Stimulated activated effector memory CD8-positive, alpha-beta T cell treated with anti-CD3 and anti-CD28 coated beads, Interleukin-12 subunit alpha, Interleukin-12 subunit beta, amount 100 ng/mL, for 72 hours (primary cell): ENCODE data around the gene LDAH.

Experiments
- ATAC-seq: fragments of 150-1000 bp; cut with Tn5 transposase; 2 replicates; pipeline ENCODE4 v1.10.0; 2021
- DNase-seq, 2 donors: peaks; one replicate each; pipeline ENCODE4 v3.0.0; 2021 to 2022; ENCODE audit warnings: low spot score in 2 of 2
- H3K27ac Mint-ChIP-seq: one replicate; pipeline ENCODE4 v1.8.0; 2022; ENCODE audit warnings: mild to moderate bottlenecking, mixed read lengths
- H3K36me3 Mint-ChIP-seq: one replicate; pipeline ENCODE4 v1.8.0; 2022; ENCODE audit warnings: mild to moderate bottlenecking, mixed read lengths
- H3K4me1 Mint-ChIP-seq: one replicate; pipeline ENCODE4 v1.8.0; 2022; ENCODE audit warnings: mixed read lengths
- H3K4me3 Mint-ChIP-seq: one replicate; pipeline ENCODE4 v1.8.0; 2022; ENCODE audit warnings: mild to moderate bottlenecking, mixed read lengths
- H3K9me3 Mint-ChIP-seq: one replicate; pipeline ENCODE4 v1.8.0; 2022; ENCODE audit warnings: mixed read lengths

The LDAH gene

GRCh38 chr2:20651731-20652099 is 171.2 kb downstream of the LDAH start:
- H3K9me3 Mint-ChIP-seq, result no peaks in the 10 kb centered on the region
- peak overlapping the region; percentile 83 for H3K27ac Mint-ChIP-seq
- ATAC-seq (no peak), DNase-seq (no peak)
- H3K4me1 Mint-ChIP-seq, result peaks cover 32% of the 10 kb centered on the region
- peaks cover 6% of the 10 kb centered on the region for H3K36me3 Mint-ChIP-seq
- H3K4me3 Mint-ChIP-seq, result peak overlapping the region; percentile 79

- DNase-seq (peak; percentile 92 to 99), ATAC-seq (peak; percentile 95)
- H3K27ac Mint-ChIP-seq, result peak within 1 kb of the TSS; percentile 83
- peak within 1 kb of the TSS; percentile 79 for H3K4me3 Mint-ChIP-seq
- no peaks in the 10 kb centered on the region for H3K9me3 Mint-ChIP-seq
- H3K36me3 Mint-ChIP-seq, result peaks cover 6% of the 10 kb centered on the region
- peaks cover 37% of the 10 kb centered on the region for H3K4me1 Mint-ChIP-seq
Observed at GRCh38 chr2:20650877-20651730, 171.8 kb downstream of the LDAH start, which contains the start of gene HS1BP3. HS1BP3 (minus strand) TSS chr2:20651098; CDS start chr2:20651063, 35 bp downstream.

GRCh38 chr2:20650393-20650876 is 172.5 kb downstream of the LDAH start:
- DNase-seq, result no peak
- Mint-ChIP-seq H3K36me3 (peaks cover 6% of the 10 kb centered on the region), H3K4me3 (peak overlapping the region; percentile 79), H3K4me1 (peaks cover 37% of the 10 kb centered on the region), H3K27ac (peak overlapping the region; percentile 83), H3K9me3 (no peaks in the 10 kb centered on the region)
- peak; percentile 1 for ATAC-seq

- Mint-ChIP-seq H3K36me3 (peaks cover 7% of the 10 kb centered on the region), H3K4me1 (peaks cover 37% of the 10 kb centered on the region), H3K9me3 (no peaks in the 10 kb centered on the region), H3K4me3 (peak overlapping the region; percentile 79), H3K27ac (peak overlapping the region; percentile 83)
- DNase-seq (no peak), ATAC-seq (no peak)
Observed at GRCh38 chr2:20649976-20650375, 172.9 kb downstream of the LDAH start.

GRCh38 chr2:20649576-20649975 is 173.3 kb downstream of the LDAH start:
- Mint-ChIP-seq H3K4me3 (peak overlapping the region; percentile 79), H3K9me3 (no peaks in the 10 kb centered on the region), H3K4me1 (peaks cover 37% of the 10 kb centered on the region), H3K36me3 (peaks cover 11% of the 10 kb centered on the region), H3K27ac (peak overlapping the region; percentile 83)
- no peak for DNase-seq
- ATAC-seq, result no peak

- DNase-seq, result no peak
- H3K36me3 Mint-ChIP-seq, result peaks cover 12% of the 10 kb centered on the region
- H3K9me3 Mint-ChIP-seq, result no peaks in the 10 kb centered on the region
- H3K27ac Mint-ChIP-seq, result peak overlapping the region; percentile 32
- H3K4me3 Mint-ChIP-seq, result no peak overlapping the region
- peaks cover 37% of the 10 kb centered on the region for H3K4me1 Mint-ChIP-seq
- no peak for ATAC-seq
Observed at GRCh38 chr2:20648831-20649230, 174.1 kb downstream of the LDAH start.

- ATAC-seq (no peak), DNase-seq (no peak)
- H3K4me3 Mint-ChIP-seq, result no peak overlapping the region
- H3K4me1 Mint-ChIP-seq, result peaks cover 37% of the 10 kb centered on the region
- H3K36me3 Mint-ChIP-seq, result peaks cover 12% of the 10 kb centered on the region
- peak overlapping the region; percentile 32 for H3K27ac Mint-ChIP-seq
- no peaks in the 10 kb centered on the region for H3K9me3 Mint-ChIP-seq
Observed at GRCh38 chr2:20648206-20648605, 174.7 kb downstream of the LDAH start.

GRCh38 chr2:20647738-20648137 is 175.2 kb downstream of the LDAH start:
- Mint-ChIP-seq H3K9me3 (no peaks in the 10 kb centered on the region), H3K36me3 (peaks cover 12% of the 10 kb centered on the region), H3K4me1 (peaks cover 37% of the 10 kb centered on the region), H3K4me3 (no peak overlapping the region), H3K27ac (no peak overlapping the region)
- DNase-seq (no peak), ATAC-seq (no peak)

- no peak for DNase-seq
- H3K9me3 Mint-ChIP-seq, result no peaks in the 10 kb centered on the region
- no peak overlapping the region for H3K4me3 Mint-ChIP-seq
- peaks cover 42% of the 10 kb centered on the region for H3K4me1 Mint-ChIP-seq
- peaks cover 12% of the 10 kb centered on the region for H3K36me3 Mint-ChIP-seq
- H3K27ac Mint-ChIP-seq, result no peak overlapping the region
- no peak for ATAC-seq
Observed at GRCh38 chr2:20647211-20647610, 175.7 kb downstream of the LDAH start.

- no peak overlapping the region for H3K4me3 Mint-ChIP-seq
- no peak for DNase-seq
- H3K9me3 Mint-ChIP-seq, result no peaks in the 10 kb centered on the region
- no peak overlapping the region for H3K27ac Mint-ChIP-seq
- ATAC-seq, result no peak
- H3K4me1 Mint-ChIP-seq, result peaks cover 47% of the 10 kb centered on the region
- H3K36me3 Mint-ChIP-seq, result peaks cover 10% of the 10 kb centered on the region
Observed at GRCh38 chr2:20646446-20646845, 176.5 kb downstream of the LDAH start.

GRCh38 chr2:20645761-20646160 is 177.1 kb downstream of the LDAH start:
- Mint-ChIP-seq H3K27ac (no peak overlapping the region), H3K36me3 (peaks cover 6% of the 10 kb centered on the region), H3K4me1 (peaks cover 44% of the 10 kb centered on the region), H3K9me3 (no peaks in the 10 kb centered on the region), H3K4me3 (no peak overlapping the region)
- no peak for ATAC-seq
- DNase-seq, result no peak

GRCh38 chr2:20645301-20645701 is 177.6 kb downstream of the LDAH start:
- DNase-seq (no peak), ATAC-seq (no peak)
- Mint-ChIP-seq H3K9me3 (no peaks in the 10 kb centered on the region), H3K4me1 (peaks cover 41% of the 10 kb centered on the region), H3K27ac (peak overlapping the region; percentile 86), H3K36me3 (peaks cover 6% of the 10 kb centered on the region), H3K4me3 (no peak overlapping the region)

GRCh38 chr2:20643826-20644225 is 179.1 kb downstream of the LDAH start:
- DNase-seq, result no peak
- Mint-ChIP-seq H3K36me3 (peaks cover 15% of the 10 kb centered on the region), H3K4me1 (peaks cover 26% of the 10 kb centered on the region), H3K9me3 (no peaks in the 10 kb centered on the region), H3K27ac (peak overlapping the region; percentile 86), H3K4me3 (no peak overlapping the region)
- no peak for ATAC-seq

GRCh38 chr2:20643060-20643459 is 179.8 kb downstream of the LDAH start:
- Mint-ChIP-seq H3K4me3 (no peak overlapping the region), H3K9me3 (no peaks in the 10 kb centered on the region), H3K36me3 (peaks cover 16% of the 10 kb centered on the region), H3K27ac (no peak overlapping the region), H3K4me1 (peaks cover 18% of the 10 kb centered on the region)
- ATAC-seq (no peak), DNase-seq (no peak)

GRCh38 chr2:20642055-20642971 is 180.6 kb downstream of the LDAH start:
- Mint-ChIP-seq H3K36me3 (peaks cover 16% of the 10 kb centered on the region), H3K27ac (peak overlapping the region; percentile 29), H3K4me3 (no peak overlapping the region), H3K4me1 (peaks cover 17% of the 10 kb centered on the region), H3K9me3 (no peaks in the 10 kb centered on the region)
- ATAC-seq (peak; percentile 93), DNase-seq (peak; percentile 79 to 87)
